HG02678 (cell line): ENCODE results near the gene SUN1.
"Not testable (repeated sequence)": the region's sequence is repeated elsewhere in the genome, so short reads cannot be mapped to it uniquely, and the experiment has no call there.

Experiments
- ATAC-seq: cut with Tn5 transposase; IDR thresholded peaks from one replicate; pipeline ENCODE4 v1.9.1; 2021; ENCODE audit warnings: mild to moderate bottlenecking, moderate library complexity; ENCODE audit not compliant: unreplicated experiment

The SUN1 gene

DNA sequence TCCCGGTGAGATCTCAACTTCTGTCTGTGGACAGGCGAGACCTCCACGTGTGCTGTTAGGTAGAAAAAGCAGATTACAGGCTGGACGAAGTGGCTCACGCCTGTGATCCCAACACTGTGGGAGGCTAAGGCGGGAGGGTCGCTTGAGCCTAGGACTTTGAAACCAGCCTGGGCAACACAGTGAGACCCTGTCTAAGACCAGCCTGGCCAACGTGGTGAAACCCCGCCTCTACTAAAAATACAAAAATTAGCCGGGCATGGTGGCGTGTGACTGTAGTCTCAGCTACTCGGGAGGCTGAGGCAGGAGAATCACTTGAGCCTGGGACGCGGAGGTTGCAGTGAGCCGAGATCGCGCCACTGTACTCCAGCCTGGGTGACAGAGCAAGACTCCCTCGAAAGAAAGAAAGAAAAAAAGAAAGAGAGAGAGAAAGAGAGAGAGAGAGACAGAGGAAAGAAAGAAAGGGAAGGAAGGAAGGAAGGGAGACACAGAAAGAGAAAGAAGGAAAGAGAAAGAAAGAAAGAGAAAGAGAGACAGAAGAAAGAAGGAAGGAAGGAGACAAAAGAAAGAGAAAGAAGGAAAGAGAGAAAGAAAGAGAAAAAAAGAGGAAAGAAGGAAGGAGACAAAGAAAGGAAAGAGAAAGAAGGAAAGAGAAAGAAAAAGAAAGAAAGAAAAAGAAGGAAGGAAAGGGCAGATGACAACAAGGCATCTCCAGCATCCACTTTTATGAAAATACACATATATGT, 29.6 kb upstream of the SUN1 start:
- ATAC-seq = no peak

DNA sequence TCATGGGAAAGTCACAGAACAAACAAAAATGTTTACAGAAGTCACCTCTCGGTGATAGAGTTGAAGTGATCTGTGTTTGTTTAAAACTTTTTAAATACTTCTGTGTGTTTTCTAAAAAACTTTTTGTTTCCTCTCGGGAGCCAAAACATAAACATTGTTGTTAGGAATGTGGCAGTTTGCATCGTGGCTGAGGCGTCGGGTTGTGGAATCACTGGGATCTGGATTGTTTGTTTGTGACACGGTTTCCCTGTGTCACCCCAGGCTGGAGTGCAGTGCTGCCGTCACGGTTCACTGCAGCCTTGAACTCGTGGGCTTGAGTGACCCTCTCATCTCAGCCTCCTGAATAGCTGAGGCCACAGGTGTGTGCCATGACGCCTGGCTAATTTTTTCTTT, 29.0 kb upstream of the SUN1 start:
- no peak for ATAC-seq

GRCh38 chr7:803796-804195, 28.5 kb upstream of the SUN1 start:
- not testable (repeated sequence) for ATAC-seq

- ATAC-seq = no peak
These were observed 27.0 kb upstream of the SUN1 start for GRCh38 chr7:805261-805660.

DNA sequence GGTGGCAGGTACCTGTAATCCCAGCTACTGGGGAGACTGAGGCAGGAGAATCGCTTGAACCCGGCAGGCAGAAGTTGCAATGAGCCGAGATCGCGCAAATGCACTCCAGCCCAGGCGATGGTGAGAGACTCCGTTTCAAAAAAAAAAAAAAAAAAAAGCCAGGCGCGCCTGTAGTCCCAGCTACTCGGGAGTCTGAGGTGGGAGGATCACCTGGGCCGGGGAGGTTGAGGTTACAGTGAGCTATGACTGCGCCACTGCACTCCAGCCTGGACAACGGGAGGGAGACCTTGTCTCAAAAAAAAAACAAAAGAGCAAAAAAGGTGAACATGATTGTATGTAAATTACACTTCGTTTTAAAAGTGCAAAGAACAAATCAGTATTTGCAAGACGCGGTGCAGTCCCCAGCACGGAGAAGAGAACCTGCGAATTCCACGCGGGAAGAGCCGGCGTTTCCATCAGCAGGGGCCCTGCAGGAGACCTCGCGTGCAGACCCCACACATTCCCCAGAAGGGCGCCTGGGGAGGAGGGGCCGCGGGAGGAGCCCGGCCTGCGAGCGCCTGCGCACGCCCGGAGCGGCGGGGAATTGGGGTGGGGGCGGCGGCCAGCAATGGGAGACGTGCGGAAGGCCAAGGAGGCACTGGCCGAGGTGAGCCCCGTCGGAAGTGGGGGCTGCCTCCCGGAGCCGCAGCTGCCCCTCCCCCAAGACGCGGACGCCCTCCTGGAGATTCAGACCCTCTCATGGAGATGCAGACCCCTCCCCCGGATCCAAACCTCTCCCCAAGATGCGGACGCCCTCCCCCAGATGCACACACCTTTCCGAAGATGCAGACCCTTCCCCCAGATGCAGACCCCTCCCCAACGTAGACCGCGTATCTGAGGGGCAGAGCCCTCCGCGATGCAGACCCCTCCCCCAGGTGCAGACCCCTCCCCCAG, 16.7 kb upstream of the SUN1 start:
- no peak for ATAC-seq

- peak; percentile 93 for ATAC-seq
These were observed 16.0 kb upstream of the SUN1 start for GRCh38 chr7:816300-816750.

GRCh38 chr7:816751-817671, 15.3 kb upstream of the SUN1 start:
- ATAC-seq = peak; percentile 9

DNA sequence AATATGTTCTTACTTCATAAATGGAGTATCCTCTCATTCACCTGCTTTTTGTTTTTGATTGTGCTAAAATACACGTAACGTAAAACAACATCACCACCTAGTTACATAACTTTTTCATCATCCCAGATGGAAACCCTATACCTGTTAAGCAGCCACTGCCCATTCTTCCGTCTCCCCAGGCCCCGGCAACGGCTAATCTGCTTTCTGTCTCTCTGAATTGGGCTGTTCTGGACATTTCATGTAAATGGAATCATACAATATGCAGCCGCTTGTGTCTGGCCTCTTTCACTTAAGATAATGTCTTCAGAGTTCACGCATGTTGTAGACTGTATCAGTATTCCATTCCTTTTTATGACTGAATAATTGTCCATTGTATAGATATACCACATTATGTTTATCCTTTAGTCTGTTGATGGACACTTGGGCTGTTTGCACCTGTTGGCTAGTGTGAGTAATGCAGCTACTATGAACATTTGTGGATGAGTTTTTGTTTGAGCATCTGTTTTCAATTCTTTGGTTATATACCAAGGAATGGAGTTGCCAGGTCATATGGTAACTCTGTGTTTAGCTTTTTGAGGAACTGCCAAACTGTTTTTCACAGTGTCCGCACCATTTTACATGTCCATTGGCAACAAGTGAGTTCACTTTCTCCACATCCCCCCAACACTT, 14.1 kb upstream of the SUN1 start:
- ATAC-seq = no peak

DNA sequence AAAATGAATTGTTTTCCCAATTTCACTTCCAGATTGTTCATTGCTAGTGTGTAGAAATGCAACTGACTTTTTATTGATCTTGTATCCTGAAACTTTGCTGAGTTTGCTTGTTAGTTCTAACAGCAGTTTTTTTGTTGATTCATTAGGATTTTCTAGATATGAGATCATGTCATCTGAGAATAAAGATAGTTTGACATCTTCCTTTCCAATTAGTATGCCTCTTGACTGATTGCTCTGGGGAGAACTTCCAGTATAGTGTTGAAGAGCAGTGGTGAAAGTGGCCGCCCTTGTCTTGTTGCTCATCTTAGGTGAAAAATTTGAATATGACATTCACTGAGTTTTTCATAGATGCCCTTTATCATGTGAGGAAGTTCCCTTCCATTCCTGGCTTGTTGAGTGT, 11.9 kb upstream of the SUN1 start:
- no peak for ATAC-seq

GRCh38 chr7:821688-822087, 10.6 kb upstream of the SUN1 start:
- no peak for ATAC-seq

- ATAC-seq = no peak
These were observed 9.5 kb upstream of the SUN1 start for GRCh38 chr7:822692-823276.

- ATAC-seq = no peak
These were observed 8.6 kb upstream of the SUN1 start for GRCh38 chr7:823649-824048.

- no peak for ATAC-seq
These were observed 8.2 kb upstream of the SUN1 start for GRCh38 chr7:824081-824480.

- no peak for ATAC-seq
These were observed 7.6 kb upstream of the SUN1 start for GRCh38 chr7:824664-825063.

DNA sequence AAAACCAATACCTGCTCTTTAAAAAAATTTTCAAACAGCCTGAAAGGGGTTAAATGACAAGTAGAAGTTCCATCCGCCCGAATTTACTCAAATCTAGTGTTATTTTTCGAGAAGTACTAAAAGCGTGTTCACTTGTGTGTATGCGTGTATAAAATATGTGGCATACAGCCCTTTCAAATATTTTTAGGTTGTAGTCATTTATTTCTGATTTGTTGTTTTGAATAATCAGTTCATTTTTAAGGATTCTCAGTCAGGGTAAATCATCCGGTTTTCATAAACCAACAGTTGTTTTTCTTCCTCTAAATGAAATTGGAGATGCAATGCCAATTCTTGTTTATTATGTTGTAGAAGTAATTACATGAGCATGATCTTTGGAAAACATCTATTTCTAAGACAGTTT, 6.9 kb upstream of the SUN1 start:
- no peak for ATAC-seq

- ATAC-seq = no peak
These were observed 5.9 kb upstream of the SUN1 start for GRCh38 chr7:826230-826917.

DNA sequence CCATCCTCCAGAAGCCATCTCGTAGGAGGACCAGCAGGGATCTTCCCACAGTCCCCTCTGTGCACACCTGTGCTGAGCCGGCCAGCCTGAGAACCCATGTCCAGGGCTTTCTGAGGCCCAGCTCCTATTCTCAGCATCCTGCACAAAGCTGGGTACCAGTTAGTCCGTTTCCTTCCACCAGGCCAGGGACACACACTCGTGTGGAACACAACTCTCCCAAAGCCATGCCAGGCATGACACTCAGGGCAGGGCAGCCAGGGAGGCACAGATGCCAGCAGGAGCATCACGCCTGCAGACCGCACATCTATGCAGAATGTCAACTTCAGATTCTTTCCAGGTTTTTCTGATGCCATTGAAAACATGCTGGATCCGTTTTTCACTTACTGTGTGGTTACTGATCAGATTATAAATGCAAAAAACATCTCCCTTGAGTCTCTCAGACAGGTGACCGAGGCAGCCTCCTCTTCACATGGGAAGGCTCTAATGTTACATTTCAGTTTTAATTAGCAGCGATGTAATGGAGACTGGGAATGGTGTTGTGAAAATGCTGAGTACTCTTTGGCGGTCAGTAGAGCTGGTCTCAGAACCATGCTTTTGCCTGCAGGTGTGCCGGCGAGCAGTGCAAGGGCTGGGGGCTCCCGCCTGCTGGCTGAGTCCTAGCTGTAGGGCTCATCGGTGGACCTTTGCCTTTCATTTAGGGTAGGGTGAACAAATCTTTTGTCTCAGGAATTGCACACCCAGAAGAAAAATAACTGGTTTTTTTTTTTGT, 3.3 kb upstream of the SUN1 start:
- no peak for ATAC-seq

DNA sequence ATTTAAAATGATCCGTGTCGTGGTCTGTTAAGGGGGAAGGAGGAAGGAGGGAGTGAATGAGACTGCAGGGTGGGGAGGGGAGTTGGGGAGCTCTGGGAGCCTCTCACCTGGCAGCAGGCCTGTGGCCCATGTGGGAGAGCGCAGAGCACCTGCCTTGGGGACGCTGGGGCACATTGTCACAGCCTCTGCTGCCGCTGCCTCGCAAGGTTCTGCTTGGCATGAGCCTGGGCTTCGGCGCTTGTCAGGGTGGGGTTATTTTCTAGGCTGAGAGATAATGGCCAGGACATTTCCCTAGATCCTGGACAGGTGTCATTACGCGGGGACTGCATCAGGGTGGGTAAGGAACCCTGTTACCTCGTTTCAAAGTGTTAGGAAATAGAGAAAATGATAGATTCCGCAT, 2.2 kb upstream of the SUN1 start:
- no peak for ATAC-seq
